HG03039 (cell line): ENCODE measurements around the gene DEPDC1.
"Not testable (repeated sequence)": the region's sequence is repeated elsewhere in the genome, so short reads cannot be mapped to it uniquely, and the experiment has no call there.

Experiments
- ATAC-seq: cut with Tn5 transposase; IDR thresholded peaks from one replicate; pipeline ENCODE4 v1.9.1; 2021; ENCODE audit warnings: mild to moderate bottlenecking, moderate library complexity; ENCODE audit not compliant: unreplicated experiment

The DEPDC1 gene

DNA sequence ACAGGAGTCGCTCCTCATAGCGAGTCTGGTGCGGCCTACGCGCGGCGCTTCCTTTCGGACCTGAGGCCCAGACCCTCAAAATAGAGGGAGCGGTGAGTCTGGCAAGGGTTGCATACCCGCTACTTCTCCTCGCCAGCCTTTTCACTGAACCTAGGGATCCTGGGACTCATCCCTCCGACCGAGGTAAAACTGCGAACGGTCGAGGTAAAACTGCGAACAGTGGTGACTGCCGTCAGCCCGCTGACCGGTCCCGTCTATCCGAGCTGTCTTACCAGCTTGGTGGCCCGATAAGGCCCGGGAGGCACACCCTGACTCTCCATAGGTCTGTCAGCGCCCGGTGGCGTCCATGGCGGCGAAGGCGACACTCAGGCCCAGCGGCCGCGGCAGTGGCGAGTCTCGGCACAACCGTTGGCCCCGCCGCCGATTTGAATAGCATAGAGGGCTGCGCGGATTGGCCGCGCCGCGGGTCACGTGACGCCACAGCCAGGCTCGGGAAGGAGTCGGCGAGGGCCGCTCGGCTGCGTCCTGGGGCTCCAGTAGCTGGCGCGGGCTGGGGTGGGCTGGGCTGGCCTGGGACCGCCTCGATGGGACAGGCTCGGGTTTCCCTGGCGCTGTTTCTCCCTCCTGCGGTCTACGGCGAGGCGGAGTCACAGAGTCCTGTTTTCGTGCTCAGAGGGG is at the start of gene DEPDC1:
DEPDC1 (minus strand) TSS at position 403 of the 678 bp plus-strand sequence; CDS start at position 320, 83 bp downstream.
- peak; percentile 98 for ATAC-seq

DNA sequence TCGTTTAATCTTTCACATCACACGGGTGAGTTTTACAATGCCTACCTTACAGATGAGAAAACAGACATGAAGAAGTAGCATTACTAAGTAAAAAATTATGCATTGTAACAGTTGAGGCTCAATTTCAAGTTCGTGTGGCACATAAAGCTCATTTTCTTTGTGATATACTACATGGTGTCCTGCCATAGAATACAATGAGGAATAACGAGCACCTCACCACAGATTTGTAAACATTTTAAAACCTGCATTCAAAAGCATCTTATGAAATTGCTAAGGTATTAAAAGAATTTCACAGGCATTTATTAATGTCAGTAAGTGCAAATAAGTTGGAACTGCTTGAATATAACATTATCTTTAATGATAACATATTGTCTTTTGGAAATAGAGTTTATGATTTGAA is 47.8 kb upstream of the DEPDC1 start:
- ATAC-seq: no peak

GRCh38 chr1:68542586-68542985 is 45.7 kb upstream of the DEPDC1 start:
- no peak for ATAC-seq

DNA sequence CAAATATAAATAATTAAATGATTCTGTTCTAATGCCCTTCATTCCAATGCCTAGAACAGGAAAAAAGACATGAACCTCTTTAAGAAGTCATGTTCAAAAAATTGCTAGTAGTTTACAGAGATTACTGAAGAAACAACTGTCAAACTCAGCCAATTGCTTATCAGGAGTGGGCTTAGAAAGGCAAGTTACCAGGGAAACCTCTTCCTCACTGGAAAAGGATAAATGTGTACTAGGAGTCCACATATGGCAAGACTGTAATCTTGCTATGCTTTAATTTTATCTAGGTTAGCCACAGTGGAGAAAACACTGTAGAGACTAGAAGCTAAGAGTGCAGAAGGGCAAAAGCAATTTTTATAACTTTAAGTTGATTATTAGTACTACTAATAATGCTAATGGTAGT is 42.1 kb upstream of the DEPDC1 start:
- no peak for ATAC-seq

DNA sequence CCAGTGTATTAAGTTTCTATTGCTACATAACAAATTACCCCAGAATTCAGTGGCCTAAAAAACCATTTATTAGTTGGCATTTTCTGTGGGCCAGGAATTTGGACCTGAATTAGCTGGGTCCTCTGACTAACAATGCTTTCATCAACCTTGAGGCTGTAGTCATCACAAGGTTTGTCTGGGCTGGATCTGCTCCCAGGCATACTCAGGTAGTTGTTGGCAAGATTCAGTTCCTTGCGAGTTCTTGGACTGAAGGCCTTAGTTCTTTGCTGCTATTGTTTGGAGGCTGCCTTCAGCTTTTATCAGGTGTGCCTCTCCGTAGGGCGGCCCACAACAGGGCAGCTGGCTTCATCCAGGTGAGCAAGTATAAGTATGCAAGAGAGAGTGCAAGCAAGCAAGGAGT is 31.4 kb upstream of the DEPDC1 start:
- no peak for ATAC-seq

GRCh38 chr1:68525781-68526180 is 28.9 kb upstream of the DEPDC1 start:
- no peak for ATAC-seq

DNA sequence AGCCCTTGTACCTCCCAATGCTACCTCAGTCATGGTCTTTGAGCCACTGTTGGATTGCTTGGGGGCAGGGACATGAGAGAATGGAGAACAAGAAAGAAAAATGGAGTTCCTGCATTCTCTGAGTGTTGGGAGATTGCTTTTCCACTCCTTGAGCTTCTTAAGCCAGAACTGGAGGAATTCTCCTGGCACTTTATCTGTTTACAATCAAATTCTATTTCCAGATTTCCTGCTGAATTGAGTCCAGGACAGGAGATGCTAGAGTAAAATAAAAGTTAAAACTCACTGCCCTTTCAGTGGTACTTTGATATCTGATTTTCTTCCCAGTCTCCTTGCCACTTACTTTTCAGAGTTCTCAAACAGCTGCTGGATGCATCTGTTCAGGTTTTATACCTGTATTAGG is 24.4 kb upstream of the DEPDC1 start:
- no peak for ATAC-seq

- ATAC-seq: no peak
Observed at GRCh38 chr1:68516066-68516465, 19.2 kb upstream of the DEPDC1 start.

DNA sequence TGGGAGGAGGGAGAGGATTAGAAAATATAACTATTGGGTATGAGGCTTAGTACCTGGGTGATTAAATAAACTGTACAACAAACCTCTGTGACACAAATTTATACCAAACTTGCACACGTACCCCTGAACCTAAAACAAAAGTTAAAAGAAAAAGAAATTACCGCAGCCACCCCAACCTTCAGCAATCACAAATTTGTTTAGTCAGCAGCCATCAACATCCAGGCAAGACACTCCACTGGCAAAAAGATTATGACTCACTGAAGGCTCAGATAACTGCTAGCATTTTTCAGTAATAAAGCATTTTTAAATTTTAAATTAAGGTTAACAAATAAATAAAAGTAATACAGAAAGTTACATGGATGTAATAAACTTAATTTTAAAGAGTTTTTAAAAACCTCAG is 14.4 kb upstream of the DEPDC1 start:
- ATAC-seq: no peak

DNA sequence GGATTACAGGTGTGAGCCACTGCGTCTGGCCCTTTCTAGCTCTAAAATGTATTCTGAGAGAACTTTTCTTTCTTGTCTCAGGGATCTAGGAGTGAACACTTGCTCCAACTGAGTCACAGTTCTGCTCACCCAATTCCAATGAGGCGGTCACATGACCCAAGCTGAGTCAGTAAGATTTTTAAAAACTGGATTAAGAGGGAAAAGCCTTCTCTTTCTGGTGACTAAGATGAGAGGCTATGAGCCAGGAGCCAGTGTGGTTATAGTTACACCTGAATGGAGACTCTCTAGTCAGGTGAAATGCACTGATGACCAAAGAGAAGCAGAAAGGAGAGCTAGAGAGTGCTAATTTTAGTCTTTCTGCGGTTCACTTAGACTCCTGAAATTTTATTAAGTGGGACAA is 9.5 kb upstream of the DEPDC1 start:
- ATAC-seq: no peak

- no peak for ATAC-seq
Observed at GRCh38 chr1:68503085-68503484, 6.2 kb upstream of the DEPDC1 start.

DNA sequence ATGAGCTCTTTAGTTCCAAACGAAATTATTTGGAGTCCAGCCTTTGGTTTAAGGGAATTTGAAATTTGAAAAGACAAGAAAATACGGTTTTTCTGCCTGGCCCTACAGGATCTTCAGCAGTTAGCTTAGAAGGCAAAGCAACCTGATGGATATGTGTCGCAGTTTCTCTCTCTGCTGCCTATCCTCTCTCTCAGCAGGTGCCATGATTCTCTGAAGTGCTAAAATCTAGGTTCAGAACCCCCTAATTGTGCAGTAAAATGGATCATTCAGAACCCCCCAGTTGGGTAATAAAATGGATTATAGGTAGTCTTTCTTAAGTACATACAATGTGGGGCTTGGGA is 446 bp upstream of the DEPDC1 start:
- peak; percentile 6 for ATAC-seq

- no peak for ATAC-seq
Observed at GRCh38 chr1:68495968-68496679, 758 bp downstream of the DEPDC1 start.

DNA sequence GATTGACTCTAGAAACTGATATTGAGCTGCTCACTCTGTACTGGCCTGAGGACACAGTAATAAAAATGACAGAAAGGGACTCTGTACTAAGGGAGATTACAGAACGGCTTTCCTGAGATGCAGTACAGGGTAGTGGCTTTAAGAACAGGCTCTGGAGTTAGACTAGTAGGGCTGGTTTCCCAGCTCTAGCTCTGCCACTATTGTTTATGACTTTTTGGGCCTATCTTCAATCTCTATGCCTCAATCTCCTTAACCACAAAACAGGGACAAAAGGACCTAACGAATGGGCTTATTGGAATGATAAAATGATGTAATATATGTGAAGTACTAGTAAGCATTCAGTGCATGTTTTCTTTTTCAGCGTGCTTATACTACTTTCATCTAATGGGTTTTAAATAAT is 1.4 kb downstream of the DEPDC1 start:
- ATAC-seq: no peak

DNA sequence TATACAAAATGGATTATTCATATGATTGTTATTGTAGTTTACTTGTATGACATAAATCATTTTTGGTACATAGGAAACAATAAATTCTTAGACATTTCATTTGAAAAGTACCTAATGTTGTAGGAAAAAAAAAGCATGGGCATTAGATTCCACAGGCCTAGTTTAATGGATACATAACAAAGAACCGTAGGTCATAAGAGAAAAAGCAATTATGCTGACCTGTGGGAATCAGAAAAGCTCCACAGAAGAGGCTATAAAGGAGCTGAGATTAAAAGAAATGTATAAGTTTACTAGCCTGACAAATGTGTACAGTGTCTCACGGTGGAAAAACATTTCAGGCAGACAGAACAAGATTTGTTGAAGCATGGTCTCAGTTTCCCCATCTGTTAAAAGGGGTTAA is 3.7 kb downstream of the DEPDC1 start:
- ATAC-seq: no peak

DNA sequence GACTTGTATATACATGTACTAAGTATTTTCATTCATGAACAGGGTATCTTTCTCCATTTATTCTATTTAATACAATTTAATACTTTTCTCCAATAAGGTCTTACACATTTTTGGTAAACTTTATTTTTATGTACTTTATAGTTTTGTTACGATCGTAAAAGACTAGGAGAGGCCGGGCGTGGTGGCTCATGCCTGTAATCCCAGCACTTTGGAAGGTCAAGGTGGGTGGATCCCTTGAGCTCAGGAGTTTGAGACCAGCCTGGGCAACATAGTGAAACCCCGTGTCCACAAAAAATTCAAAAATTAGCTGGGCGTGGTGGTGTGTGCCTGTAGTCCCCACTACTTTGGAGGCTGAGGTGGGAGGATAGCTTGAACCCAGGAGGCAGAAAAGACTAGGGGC is 4.6 kb downstream of the DEPDC1 start:
- not testable (repeated sequence) for ATAC-seq

GRCh38 chr1:68490046-68490651 is 6.7 kb downstream of the DEPDC1 start:
- no peak for ATAC-seq

DNA sequence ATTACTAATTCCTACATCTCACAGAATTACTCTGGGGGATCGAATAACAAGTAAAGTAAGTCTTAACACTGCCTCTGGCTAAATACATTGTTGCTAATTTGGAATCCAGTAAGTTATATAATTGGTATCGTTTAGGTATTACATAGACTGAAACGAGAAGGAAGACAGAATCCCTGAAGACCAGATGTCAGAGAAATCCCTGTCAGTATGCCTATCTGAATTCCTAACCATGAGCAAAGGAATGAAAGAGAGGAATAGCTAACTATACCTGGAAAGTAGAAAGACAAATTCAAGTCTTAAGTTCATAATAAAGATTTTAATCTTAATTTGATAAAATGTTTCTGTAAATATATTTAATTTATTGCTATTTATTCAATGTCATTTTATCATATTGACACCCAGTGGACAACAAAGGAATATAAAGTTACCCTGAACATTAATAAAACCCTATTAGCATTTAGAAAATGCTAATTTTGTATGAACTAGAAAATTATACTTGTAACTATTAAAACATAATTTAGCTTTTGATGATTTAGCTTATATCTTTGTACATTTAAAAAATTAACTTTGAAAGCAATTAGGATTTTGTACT is 11.4 kb downstream of the DEPDC1 start:
- ATAC-seq: no peak

DNA sequence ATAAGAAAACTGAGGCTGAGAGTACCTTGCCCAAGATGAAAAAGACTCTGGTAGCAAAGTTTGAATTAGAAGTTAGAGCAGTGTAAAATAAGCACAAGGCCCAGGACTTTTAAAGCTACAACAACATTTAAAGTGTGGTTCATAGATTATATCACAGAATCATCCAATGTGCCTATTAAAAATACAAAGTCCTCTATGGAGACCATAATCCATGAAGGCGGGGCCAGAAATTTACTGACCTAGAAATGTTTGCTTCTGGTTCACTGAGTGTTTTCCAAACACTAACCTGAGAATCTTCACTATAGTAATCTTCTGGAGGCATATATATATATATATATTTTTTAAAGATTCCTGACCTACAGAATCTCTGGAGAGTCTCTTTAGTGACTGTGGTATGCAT is 12.3 kb downstream of the DEPDC1 start:
- ATAC-seq: no peak

- no peak for ATAC-seq
Observed at GRCh38 chr1:68481041-68481440, 15.8 kb downstream of the DEPDC1 start.

DNA sequence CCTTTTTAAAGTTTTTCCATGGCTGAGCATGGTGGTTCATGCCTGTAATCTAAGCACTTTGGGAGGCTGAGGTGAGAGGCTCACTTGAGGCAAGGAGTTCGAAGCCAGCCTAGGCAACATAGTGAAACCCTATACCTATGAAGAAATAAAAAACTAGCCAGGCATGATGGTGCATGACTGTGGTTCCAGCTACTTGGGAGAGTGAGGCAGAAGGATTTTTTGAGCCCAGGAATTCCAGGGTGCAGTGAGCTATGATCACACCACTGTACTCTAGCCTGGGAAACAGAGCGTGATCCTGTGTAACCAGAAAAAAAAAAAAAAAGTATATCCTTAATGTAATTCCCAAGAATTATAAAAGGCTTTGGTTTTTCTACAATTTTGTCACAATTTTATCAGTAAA is 17.4 kb downstream of the DEPDC1 start:
- no peak for ATAC-seq

DNA sequence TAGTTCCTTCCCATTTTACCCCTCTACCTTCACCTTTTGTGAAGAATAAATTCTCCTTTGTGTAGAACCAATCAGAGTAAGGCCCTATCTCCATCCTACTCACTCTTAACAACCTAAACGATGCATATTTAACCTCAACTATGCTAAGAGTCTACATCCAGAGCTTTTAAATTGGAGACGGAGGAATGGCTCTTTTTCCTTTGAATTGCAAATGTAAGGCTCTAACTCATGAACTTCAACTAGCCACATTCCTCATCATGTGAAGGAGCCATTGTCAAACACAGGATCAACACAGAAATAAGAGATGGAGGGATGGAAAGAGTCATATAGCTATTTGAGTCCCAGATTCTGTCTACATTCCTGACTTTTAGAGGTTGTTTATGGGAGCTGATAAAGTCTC is 18.2 kb downstream of the DEPDC1 start:
- no peak for ATAC-seq
